Gastrocnemius medialis (tissue), 4 donors: ENCODE measurements around the gene ATP5PD. TPM values are rescaled to one million over a fixed set of nuclear protein-coding genes. Genes with fewer than 3 reads are reported as not detected.
"Not testable (repeated sequence)": the region's sequence is repeated elsewhere in the genome, so short reads cannot be mapped to it uniquely, and the experiment has no call there.

Experiments
- ATAC-seq, 2 donors: fragments of 150-250 bp; one replicate each; pipeline ENCODE4 v1.9.1; 2016
- DNase-seq, 2 donors: peaks; one replicate each; pipeline ENCODE4 v3.0.0-alpha.2; 2019
- H3K27ac ChIP-seq, 4 donors: fragments of 200-600 bp; sonication (generic); 1 replicate in 1 of 4; 2 replicates in 3 of 4; pipeline ENCODE4 v1.5.1; 2016 to 2018; ENCODE audit warnings: mild to moderate bottlenecking in 2 of 4, moderate library complexity in 1 of 4
- H3K27me3 ChIP-seq, 3 donors: fragments of 200-600 bp; sonication (generic) in 2 of 3; 1 replicate in 1 of 3; 2 replicates in 2 of 3; pipeline versions ENCODE4 v1.5.1 to v1.6.0; 2016 to 2019; ENCODE audit warnings: mild to moderate bottlenecking in 1 of 3, moderate library complexity in 1 of 3
- H3K36me3 ChIP-seq, 2 donors: fragments of 200-600 bp; sonication (generic) in 1 of 2; one replicate each; pipeline ENCODE4 v1.5.1; 2017 to 2018
- H3K4me1 ChIP-seq, 2 donors: fragments of 200-600 bp; sonication (generic) in 1 of 2; one replicate each; pipeline ENCODE4 v1.5.1; 2016 to 2017; ENCODE audit warnings: mild to moderate bottlenecking in 2 of 2
- H3K4me3 ChIP-seq, 4 donors: fragments of 200-600 bp; sonication (generic) in 3 of 4; 1 replicate in 1 of 4; 2 replicates in 3 of 4; pipeline ENCODE4 v1.5.1; 2016 to 2019; ENCODE audit warnings: mild to moderate bottlenecking in 2 of 4
- H3K9me3 ChIP-seq, 3 donors: fragments of 200-600 bp; sonication (generic) in 2 of 3; 1 replicate in 1 of 3; 2 replicates in 2 of 3; pipeline ENCODE4 v1.5.1; 2016 to 2019
- POLR2A ChIP-seq, 2 donors: fragments of 450-650 bp; IDR thresholded peaks; one replicate each; pipeline ENCODE4 v1.6.1; 2017; ENCODE audit warnings: antibody characterized with exemption in 2 of 2, mild to moderate bottlenecking in 2 of 2, moderate library complexity in 2 of 2
- in situ Hi-C, 4 donors: fragments of 200-750 bp; cut with MboI; loops; one replicate each; pipeline versions ENCODE4 v1.15.0 to v1.8.0; 2017; ENCODE audit warnings: low sequenced_read_pairs in 4 of 4
- intact Hi-C: fragments of 100-400 bp; cut with DNase I; formaldehyde crosslinking; loops from one replicate; pipeline ENCODE4 v1.15.1; 2023; ENCODE audit warnings: low total_unique reads
- total RNA-seq, 4 donors: library from RNA; depleted of rRNA; stranded (reverse); fragments of >200 nt; gene quantifications; one replicate each; pipeline versions ENCODE4 v1.1.0 to v1.2.3, GENCODE V29; 2016
- TF ChIP-seq, protein P1 (sequence below), 5 experiments: fragments of 450-650 bp in 3 of 5; fragments of 200-600 bp in 2 of 5; sonication (generic) in 2 of 5; IDR thresholded peaks in 4 of 5; conservative IDR thresholded peaks in 1 of 5; 1 replicate in 4 of 5; 2 replicates in 1 of 5; pipeline ENCODE4 v1.5.1; 2016 to 2019; ENCODE audit warnings: antibody characterized with exemption in 5 of 5, mild to moderate bottlenecking in 3 of 5, moderate library complexity in 3 of 5

ATP5PD gene
- total RNA-seq, 4 donors from 2014 or later = 377 to 495 (median 491) TPM

DNA sequence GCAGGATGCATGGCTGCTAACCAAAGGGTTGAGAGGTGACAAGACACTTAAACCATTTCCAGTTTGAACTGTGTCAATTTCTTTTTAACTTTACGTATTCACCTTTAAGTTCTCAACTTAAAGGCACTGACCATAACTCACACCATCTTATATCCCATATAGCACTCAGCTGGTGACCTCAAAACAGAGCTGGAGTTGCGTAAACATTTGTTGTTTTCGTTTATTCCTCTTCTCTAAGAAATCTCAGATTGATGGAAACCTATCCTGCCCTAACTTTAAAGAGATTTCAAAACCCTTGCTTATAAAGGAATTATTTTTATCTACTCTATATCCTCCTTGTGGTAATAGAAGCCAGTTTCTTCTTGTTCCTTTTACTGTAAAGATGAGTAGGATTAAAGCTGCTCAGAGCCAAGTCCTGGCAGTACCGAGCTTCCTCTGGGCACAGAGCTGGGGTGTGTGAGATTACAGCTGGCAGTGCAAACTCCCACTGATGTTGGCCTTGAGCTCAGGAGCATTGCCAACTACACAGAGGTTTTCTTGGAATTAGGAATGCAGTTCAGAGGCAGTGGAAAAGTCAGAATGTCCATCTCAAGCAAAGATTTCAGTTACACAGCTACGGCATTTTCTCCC lies 1.6 kb upstream of the ATP5PD start:
- H3K27me3 ChIP-seq = no peaks in the 10 kb centered on the region
- intact Hi-C loops (no loop called here), in situ Hi-C loops (no loop called here)
- H3K9me3 ChIP-seq = no peaks in the 10 kb centered on the region
- H3K4me3 ChIP-seq = peak overlapping the region; percentile 72 to 100 (median 96)
- H3K27ac ChIP-seq = peak overlapping the region; percentile 98 to 100 (median 98)
- no peak for DNase-seq
- peaks cover 0 to 22% of the 10 kb centered on the region in 2 donors for H3K36me3 ChIP-seq
- no peak for ATAC-seq
- TF ChIP-seq, protein P1, sequence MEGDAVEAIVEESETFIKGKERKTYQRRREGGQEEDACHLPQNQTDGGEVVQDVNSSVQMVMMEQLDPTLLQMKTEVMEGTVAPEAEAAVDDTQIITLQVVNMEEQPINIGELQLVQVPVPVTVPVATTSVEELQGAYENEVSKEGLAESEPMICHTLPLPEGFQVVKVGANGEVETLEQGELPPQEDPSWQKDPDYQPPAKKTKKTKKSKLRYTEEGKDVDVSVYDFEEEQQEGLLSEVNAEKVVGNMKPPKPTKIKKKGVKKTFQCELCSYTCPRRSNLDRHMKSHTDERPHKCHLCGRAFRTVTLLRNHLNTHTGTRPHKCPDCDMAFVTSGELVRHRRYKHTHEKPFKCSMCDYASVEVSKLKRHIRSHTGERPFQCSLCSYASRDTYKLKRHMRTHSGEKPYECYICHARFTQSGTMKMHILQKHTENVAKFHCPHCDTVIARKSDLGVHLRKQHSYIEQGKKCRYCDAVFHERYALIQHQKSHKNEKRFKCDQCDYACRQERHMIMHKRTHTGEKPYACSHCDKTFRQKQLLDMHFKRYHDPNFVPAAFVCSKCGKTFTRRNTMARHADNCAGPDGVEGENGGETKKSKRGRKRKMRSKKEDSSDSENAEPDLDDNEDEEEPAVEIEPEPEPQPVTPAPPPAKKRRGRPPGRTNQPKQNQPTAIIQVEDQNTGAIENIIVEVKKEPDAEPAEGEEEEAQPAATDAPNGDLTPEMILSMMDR (IDR thresholded peaks at IDR 0.05 in 4 of 5, conservative IDR thresholded peaks at IDR 0.05 in 1 of 5) = no peak
- no peak for TF ChIP-seq POLR2A (IDR thresholded peaks at IDR 0.05)
- peaks cover 26 to 28% of the 10 kb centered on the region in 2 donors for H3K4me1 ChIP-seq

- Histone ChIP-seq H3K36me3 (peaks cover 0 to 14% of the 10 kb centered on the region in 2 donors), H3K4me1 (peaks cover 26 to 28% of the 10 kb centered on the region in 2 donors), H3K27ac (peak overlapping the region; percentile 98 to 100 (median 98)), H3K4me3 (peak overlapping the region; percentile 72 to 100 (median 96)), H3K27me3 (no peaks in the 10 kb centered on the region), H3K9me3 (no peaks in the 10 kb centered on the region)
- peak; percentile 9 to 26 for ATAC-seq
- TF ChIP-seq, protein P1 (IDR thresholded peaks at IDR 0.05 in 4 of 5, conservative IDR thresholded peaks at IDR 0.05 in 1 of 5) = no peak
- TF ChIP-seq POLR2A (IDR thresholded peaks at IDR 0.05) = no peak
- peak in 1 of 2 donors; percentile 43 for DNase-seq
- intact Hi-C loops (loop anchor here (1.0 kb wide), 1 partner anchor 12 kb away; no protein-coding TSS in a partner anchor), in situ Hi-C loops (no loop called here)
Observed at GRCh38 chr17:75047398-75048098, 779 bp upstream of the ATP5PD start.

GRCh38 chr17:75045946-75046406 lies 793 bp downstream of the ATP5PD start:
- H3K27me3 ChIP-seq, in situ Hi-C loops, intact Hi-C loops, DNase-seq, ATAC-seq, H3K9me3 ChIP-seq: not testable (repeated sequence)
- Histone ChIP-seq H3K27ac (peak overlapping the region; percentile 98 to 100 (median 98)), H3K4me3 (peak overlapping the region; percentile 84 to 100 (median 96)), H3K36me3 (peaks cover 0 to 23% of the 10 kb centered on the region in 2 donors), H3K4me1 (peaks cover 26 to 28% of the 10 kb centered on the region in 2 donors)

DNA sequence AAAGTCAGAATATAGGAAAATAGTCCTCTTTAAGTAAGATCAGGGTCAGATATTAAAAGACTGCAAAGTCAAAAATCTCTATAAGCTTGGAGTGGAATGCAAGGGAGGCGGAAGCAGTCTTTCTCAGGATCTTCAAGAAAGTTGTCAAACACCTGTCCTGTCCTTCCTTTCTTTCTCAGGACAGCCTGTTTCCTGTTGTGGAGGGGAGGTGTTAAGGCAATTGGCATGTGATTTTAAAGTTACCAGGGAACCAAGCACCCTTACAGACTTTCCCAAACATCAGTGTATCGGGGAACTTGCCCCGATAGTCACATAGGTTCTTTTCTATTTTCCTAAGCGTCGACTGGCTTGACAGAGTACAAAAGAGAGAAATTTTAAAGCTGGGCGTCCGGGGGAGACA lies 2.1 kb downstream of the ATP5PD start:
- Histone ChIP-seq H3K27ac (peak overlapping the region in 1 of 4 donors; percentile 7), H3K4me1 (peaks cover 26 to 28% of the 10 kb centered on the region in 2 donors), H3K36me3 (peaks cover 0 to 27% of the 10 kb centered on the region in 2 donors), H3K4me3 (no peak overlapping the region), H3K9me3 (no peaks in the 10 kb centered on the region), H3K27me3 (no peaks in the 10 kb centered on the region)
- intact Hi-C loops (no loop called here), in situ Hi-C loops (no loop called here)
- TF ChIP-seq, protein P1 (IDR thresholded peaks at IDR 0.05 in 4 of 5, conservative IDR thresholded peaks at IDR 0.05 in 1 of 5) = no peak
- TF ChIP-seq POLR2A (IDR thresholded peaks at IDR 0.05) = no peak
- ATAC-seq (no peak), DNase-seq (no peak)

DNA sequence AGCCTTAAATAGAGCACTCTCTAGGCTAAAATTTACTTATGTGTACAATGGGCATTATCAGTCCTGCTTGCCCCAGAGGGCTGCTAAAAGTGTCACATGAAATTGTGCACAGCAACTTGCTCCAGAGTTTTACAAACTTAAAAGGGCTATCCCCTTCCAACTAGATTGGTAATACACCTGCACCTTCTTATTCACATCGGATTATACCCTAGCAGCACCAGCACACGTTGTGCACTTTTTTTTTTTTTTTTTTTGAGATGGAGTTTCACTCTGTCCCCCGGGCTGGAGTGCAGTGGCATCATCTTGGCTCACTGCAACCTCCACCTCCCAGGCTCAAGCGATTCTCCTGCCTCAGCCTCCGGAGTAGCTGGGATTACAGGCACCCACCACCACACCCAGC lies 3.0 kb downstream of the ATP5PD start:
- H3K27me3 ChIP-seq, ATAC-seq, H3K9me3 ChIP-seq, H3K4me3 ChIP-seq, DNase-seq, H3K27ac ChIP-seq, in situ Hi-C loops, intact Hi-C loops: not testable (repeated sequence)
- Histone ChIP-seq H3K4me1 (peaks cover 21 to 22% of the 10 kb centered on the region in 2 donors), H3K36me3 (peaks cover 0 to 36% of the 10 kb centered on the region in 2 donors)
